Measurements from ENCODE around the gene PARD6A. TPM values are rescaled to one million over a fixed set of nuclear protein-coding genes. Genes with fewer than 3 reads are reported as not detected.

PARD6A gene
- total RNA-seq, 2 donors from 2014 or later: 2.6 to 3.7 TPM

DNA sequence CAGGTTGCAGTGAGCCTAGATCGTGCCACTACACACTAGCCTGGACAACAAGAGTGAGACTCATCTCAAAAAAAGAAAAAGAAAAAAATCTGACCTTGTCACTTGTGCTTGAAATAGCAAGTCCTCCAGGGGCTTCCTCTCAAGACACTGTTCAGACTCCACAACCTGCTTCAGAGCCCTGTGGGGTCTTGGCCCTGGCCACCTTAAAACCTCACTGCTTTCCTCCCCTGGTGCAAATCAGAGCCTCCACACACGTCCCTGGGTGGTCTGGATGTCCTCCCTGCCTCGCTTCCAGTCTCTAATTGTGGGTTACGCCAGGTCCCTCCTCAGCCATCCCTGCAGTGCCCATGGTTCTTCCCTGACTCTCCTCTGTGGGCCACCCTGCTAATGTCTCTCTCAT is 5.4 kb upstream of the PARD6A start:
- Histone ChIP-seq H3K4me3 (ENCODE audit: low read length) (no peak overlapping the region), H3K27ac (ENCODE audit: low read depth, low read length) (no peak overlapping the region), H3K9me3 (ENCODE audit: control insufficient read depth, low read length) (no peaks in the 10 kb centered on the region), H3K4me1 (ENCODE audit: control insufficient read depth, insufficient read depth, low read length) (peaks cover 4% of the 10 kb centered on the region), H3K9ac (ENCODE audit: extremely low read depth, low read length, poor library complexity, severe bottlenecking) (no peak overlapping the region), H3K27me3 (ENCODE audit: control insufficient read depth, insufficient read depth, low read length, poor library complexity, severe bottlenecking) (peaks cover 7% of the 10 kb centered on the region), H3K36me3 (ENCODE audit: control insufficient read depth, insufficient read depth, low read length) (peaks cover 9% of the 10 kb centered on the region)
- H3K4me3 Mint-ChIP-seq: no peak overlapping the region
- WGBS, 2 experiments (ENCODE audit: insufficient coverage in 1 of 2, insufficient read length in 1 of 2): 84 to 96% methylated on average over 3 to 4 of the region's 4 CpGs
- H3K4me1 Mint-ChIP-seq: peaks cover 4% of the 10 kb centered on the region
- H3K36me3 Mint-ChIP-seq (ENCODE audit: low read depth): peaks cover 4% of the 10 kb centered on the region
- DNase-seq: no peak
- H3K9me3 Mint-ChIP-seq: no peaks in the 10 kb centered on the region
- peaks cover 37% of the 10 kb centered on the region for H3K27me3 Mint-ChIP-seq (ENCODE audit: insufficient read depth)
- H3K27ac Mint-ChIP-seq: no peak overlapping the region
- TF ChIP-seq, protein P1, sequence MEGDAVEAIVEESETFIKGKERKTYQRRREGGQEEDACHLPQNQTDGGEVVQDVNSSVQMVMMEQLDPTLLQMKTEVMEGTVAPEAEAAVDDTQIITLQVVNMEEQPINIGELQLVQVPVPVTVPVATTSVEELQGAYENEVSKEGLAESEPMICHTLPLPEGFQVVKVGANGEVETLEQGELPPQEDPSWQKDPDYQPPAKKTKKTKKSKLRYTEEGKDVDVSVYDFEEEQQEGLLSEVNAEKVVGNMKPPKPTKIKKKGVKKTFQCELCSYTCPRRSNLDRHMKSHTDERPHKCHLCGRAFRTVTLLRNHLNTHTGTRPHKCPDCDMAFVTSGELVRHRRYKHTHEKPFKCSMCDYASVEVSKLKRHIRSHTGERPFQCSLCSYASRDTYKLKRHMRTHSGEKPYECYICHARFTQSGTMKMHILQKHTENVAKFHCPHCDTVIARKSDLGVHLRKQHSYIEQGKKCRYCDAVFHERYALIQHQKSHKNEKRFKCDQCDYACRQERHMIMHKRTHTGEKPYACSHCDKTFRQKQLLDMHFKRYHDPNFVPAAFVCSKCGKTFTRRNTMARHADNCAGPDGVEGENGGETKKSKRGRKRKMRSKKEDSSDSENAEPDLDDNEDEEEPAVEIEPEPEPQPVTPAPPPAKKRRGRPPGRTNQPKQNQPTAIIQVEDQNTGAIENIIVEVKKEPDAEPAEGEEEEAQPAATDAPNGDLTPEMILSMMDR (conservative IDR thresholded peaks at IDR 0.05): no peak

DNA sequence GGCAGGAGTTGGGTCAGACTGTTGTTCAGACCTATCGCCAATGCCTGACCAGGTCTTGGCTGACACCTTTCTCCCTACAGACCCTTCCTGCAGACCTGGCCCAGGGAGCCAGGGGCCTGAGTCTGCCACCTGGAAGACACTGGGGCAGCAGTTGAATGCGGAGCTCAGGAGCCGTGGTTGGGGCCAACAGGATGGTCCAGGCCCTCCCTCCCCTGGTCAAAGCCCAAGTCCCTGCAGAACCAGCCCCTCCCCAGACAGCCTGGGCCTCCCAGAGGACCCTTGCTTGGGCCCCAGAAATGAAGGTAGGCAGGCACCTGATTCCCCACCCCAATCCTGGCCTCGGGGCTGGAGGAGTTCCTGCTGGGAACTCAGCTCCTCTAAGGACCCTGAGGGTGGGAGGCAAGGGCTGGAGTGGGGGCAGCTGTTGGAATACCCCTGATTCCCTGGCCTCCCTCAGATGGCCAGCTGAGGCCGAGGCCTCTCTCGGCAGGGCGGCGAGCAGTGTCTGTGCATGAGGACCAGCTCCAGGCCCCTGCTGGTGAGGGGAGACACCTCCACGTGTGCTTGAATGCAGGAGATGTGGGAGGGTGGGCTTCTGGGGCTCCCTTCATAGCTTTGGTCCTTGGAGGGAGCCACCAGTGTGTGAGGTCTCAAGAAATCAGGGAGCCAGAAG is 4.3 kb upstream of the PARD6A start:
- H3K4me3 Mint-ChIP-seq: no peak overlapping the region
- 81 to 91% methylated on average over 4 to 9 of the region's 9 CpGs for WGBS, 2 experiments (ENCODE audit: insufficient coverage in 1 of 2, insufficient read length in 1 of 2)
- H3K27ac Mint-ChIP-seq: no peak overlapping the region

DNA sequence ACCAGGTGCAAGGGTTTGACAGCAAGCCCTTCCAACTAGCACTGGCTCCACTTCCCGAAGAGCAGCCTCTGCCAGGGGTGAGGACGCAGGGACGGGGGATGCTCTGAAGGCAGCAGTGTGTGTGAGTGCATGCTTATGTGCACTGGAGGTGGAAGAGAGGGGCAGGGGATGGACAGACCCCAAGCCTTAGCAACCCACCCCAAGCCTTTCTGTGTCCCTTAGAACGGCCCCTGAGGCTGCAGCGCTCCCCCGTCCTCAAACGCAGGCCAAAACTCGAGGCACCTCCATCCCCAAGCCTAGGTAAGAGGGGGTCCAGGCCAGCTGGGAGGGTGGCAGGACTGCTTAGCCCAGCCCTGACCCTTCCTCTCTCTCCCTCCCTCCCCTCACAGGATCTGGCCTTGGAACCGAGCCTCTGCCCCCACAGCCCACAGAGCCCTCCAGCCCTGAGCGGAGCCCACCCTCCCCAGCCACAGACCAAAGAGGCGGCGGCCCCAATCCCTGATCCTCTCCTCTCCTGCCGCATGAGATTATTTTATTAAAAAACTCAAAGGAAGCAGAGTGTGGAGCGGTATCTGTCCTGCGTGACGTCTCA is 3.6 kb upstream of the PARD6A start:
- H3K9me3 ChIP-seq (ENCODE audit: control insufficient read depth, low read length): no peaks in the 10 kb centered on the region
- TF ChIP-seq, protein P1 (conservative IDR thresholded peaks at IDR 0.05): no peak
- H3K27ac Mint-ChIP-seq: no peak overlapping the region
- peaks cover 9% of the 10 kb centered on the region for H3K36me3 ChIP-seq (ENCODE audit: control insufficient read depth, insufficient read depth, low read length)
- peaks cover 9% of the 10 kb centered on the region for H3K4me1 Mint-ChIP-seq
- peaks cover 22% of the 10 kb centered on the region for H3K27me3 Mint-ChIP-seq (ENCODE audit: insufficient read depth)
- no peak overlapping the region for H3K27ac ChIP-seq (ENCODE audit: low read depth, low read length)
- H3K4me3 Mint-ChIP-seq: no peak overlapping the region
- no peak overlapping the region for H3K9ac ChIP-seq (ENCODE audit: extremely low read depth, low read length, poor library complexity, severe bottlenecking)
- no peak overlapping the region for H3K4me3 ChIP-seq (ENCODE audit: low read length)
- no peaks in the 10 kb centered on the region for H3K9me3 Mint-ChIP-seq
- DNase-seq: no peak
- H3K27me3 ChIP-seq (ENCODE audit: control insufficient read depth, insufficient read depth, low read length, poor library complexity, severe bottlenecking): peaks cover 7% of the 10 kb centered on the region
- H3K36me3 Mint-ChIP-seq (ENCODE audit: low read depth): peaks cover 4% of the 10 kb centered on the region
- WGBS, 2 experiments (ENCODE audit: insufficient coverage in 1 of 2, insufficient read length in 1 of 2): 94 to 96% methylated on average over 5 to 16 of the region's 16 CpGs
- peaks cover 8% of the 10 kb centered on the region for H3K4me1 ChIP-seq (ENCODE audit: control insufficient read depth, insufficient read depth, low read length)

More for the DNA sequence above, 4.3 kb upstream of the PARD6A start:
- H3K9me3 Mint-ChIP-seq: no peaks in the 10 kb centered on the region
- H3K36me3 ChIP-seq (ENCODE audit: control insufficient read depth, insufficient read depth, low read length): peaks cover 9% of the 10 kb centered on the region
- no peak overlapping the region for H3K4me3 ChIP-seq (ENCODE audit: low read length)
- H3K4me1 Mint-ChIP-seq: peaks cover 9% of the 10 kb centered on the region
- H3K9me3 ChIP-seq (ENCODE audit: control insufficient read depth, low read length): no peaks in the 10 kb centered on the region
- H3K4me1 ChIP-seq (ENCODE audit: control insufficient read depth, insufficient read depth, low read length): peaks cover 5% of the 10 kb centered on the region
- DNase-seq: no peak
- no peak overlapping the region for H3K27ac ChIP-seq (ENCODE audit: low read depth, low read length)
- H3K27me3 ChIP-seq (ENCODE audit: control insufficient read depth, insufficient read depth, low read length, poor library complexity, severe bottlenecking): peaks cover 7% of the 10 kb centered on the region
- H3K27me3 Mint-ChIP-seq (ENCODE audit: insufficient read depth): peaks cover 25% of the 10 kb centered on the region
- no peak overlapping the region for H3K9ac ChIP-seq (ENCODE audit: extremely low read depth, low read length, poor library complexity, severe bottlenecking)
- peaks cover 4% of the 10 kb centered on the region for H3K36me3 Mint-ChIP-seq (ENCODE audit: low read depth)
- TF ChIP-seq, protein P1 (conservative IDR thresholded peaks at IDR 0.05): no peak

All from endodermal cell (in vitro differentiated cells).